HFF-Myc (cell line): ENCODE data around the gene TPSB2.

ENCODE experiments used
- DNase-seq: peaks from one replicate; pipeline ENCODE4 v3.0.0-alpha.2; 2011; ENCODE audit warnings: low read depth; ENCODE audit errors: extremely low read depth
- H3K4me3 ChIP-seq: replicated peaks from 2 replicates; pipeline ENCODE4 v1.5.1; 2011; ENCODE audit warnings: low read depth, mild to moderate bottlenecking, control low read depth, low read length
- TF ChIP-seq, protein P1 (sequence below): IDR thresholded peaks from 2 replicates; pipeline ENCODE4 v1.5.1; 2012; ENCODE audit warnings: mild to moderate bottlenecking, low read depth, low read length, control low read depth; ENCODE audit errors: missing control alignments

Gene TPSB2

GRCh38 chr16:1265090-1265630 lies 35.2 kb upstream of the TPSB2 start:
- H3K4me3 ChIP-seq: no peak overlapping the region
- TF ChIP-seq, protein P1, sequence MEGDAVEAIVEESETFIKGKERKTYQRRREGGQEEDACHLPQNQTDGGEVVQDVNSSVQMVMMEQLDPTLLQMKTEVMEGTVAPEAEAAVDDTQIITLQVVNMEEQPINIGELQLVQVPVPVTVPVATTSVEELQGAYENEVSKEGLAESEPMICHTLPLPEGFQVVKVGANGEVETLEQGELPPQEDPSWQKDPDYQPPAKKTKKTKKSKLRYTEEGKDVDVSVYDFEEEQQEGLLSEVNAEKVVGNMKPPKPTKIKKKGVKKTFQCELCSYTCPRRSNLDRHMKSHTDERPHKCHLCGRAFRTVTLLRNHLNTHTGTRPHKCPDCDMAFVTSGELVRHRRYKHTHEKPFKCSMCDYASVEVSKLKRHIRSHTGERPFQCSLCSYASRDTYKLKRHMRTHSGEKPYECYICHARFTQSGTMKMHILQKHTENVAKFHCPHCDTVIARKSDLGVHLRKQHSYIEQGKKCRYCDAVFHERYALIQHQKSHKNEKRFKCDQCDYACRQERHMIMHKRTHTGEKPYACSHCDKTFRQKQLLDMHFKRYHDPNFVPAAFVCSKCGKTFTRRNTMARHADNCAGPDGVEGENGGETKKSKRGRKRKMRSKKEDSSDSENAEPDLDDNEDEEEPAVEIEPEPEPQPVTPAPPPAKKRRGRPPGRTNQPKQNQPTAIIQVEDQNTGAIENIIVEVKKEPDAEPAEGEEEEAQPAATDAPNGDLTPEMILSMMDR: no peak
- DNase-seq: no peak

DNA sequence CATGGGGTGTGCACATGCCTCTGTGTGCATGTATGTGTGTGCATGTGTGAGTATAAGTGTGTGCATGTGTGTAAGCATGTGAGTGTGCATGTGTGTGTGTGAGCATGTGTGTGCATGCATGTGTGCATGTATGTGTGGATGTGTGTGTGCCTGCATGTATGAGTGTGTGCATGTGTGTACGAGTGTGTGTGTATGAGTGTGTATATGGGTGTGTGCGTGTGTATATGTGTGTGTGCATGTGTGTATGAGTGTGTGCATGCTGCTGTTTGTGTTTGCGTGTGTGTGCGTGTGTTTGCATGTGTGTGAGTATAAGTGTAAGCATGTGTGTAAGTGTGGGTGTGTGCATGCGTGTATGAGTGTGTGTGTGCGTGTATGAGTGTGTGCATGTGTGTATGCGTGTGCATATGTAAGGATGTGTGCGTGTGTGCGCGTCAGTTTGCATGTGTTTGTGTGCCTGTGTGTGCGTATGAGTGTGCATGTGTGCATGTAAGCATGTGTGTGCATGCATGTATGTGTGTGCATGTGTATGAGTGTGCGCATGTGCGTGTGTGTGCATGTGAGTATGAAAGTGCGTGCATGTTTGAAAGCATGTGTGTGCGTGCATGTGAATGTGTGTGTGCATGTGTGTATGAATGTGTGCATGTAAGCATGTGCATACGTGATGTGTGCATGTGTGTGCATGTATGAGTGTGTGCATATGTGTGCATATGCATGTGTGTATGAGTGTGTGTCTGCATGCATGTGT lies 34.5 kb upstream of the TPSB2 start:
- TF ChIP-seq, protein P1: no peak
- no peak overlapping the region for H3K4me3 ChIP-seq

GRCh38 chr16:1263591-1264344 lies 33.8 kb upstream of the TPSB2 start:
- H3K4me3 ChIP-seq: no peak overlapping the region
- no peak for DNase-seq
- TF ChIP-seq, protein P1: no peak

More for the DNA sequence above, 34.5 kb upstream of the TPSB2 start:
- DNase-seq: no peak

GRCh38 chr16:1262846-1263221 lies 32.9 kb upstream of the TPSB2 start:
- no peak for DNase-seq
- TF ChIP-seq, protein P1: no peak
- no peak overlapping the region for H3K4me3 ChIP-seq

DNA sequence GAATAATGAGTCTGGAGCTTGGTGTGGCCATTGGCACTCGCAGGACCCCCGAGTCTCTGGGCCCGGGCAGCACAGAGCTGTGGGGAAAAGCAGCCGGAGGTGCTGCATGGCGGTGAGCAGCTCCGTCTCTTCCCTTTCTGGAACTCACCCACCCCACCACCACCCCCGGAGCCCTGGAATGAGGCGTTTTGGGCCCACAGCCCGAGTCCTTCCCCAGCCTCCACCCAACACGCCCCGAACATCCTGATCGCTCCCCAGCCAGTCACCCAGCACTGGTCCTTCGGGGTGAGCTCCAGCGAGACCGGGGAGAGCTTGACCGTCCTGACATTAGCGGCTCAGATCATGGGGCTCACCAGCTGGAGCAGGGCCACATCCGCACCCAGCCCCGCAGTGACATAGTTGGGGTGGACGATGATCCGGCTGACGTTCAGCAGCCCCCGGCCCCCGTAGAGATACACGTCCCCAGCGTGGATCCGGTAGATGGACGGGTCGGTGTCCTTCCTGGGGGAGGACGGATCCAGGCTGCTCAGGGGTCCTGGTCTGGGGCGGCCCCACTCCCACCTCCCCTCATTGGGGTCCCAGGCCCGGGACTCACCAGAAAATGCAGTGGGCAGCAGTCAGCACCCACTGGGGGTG lies 32.3 kb upstream of the TPSB2 start:
- TF ChIP-seq, protein P1: no peak
- no peak for DNase-seq

DNA sequence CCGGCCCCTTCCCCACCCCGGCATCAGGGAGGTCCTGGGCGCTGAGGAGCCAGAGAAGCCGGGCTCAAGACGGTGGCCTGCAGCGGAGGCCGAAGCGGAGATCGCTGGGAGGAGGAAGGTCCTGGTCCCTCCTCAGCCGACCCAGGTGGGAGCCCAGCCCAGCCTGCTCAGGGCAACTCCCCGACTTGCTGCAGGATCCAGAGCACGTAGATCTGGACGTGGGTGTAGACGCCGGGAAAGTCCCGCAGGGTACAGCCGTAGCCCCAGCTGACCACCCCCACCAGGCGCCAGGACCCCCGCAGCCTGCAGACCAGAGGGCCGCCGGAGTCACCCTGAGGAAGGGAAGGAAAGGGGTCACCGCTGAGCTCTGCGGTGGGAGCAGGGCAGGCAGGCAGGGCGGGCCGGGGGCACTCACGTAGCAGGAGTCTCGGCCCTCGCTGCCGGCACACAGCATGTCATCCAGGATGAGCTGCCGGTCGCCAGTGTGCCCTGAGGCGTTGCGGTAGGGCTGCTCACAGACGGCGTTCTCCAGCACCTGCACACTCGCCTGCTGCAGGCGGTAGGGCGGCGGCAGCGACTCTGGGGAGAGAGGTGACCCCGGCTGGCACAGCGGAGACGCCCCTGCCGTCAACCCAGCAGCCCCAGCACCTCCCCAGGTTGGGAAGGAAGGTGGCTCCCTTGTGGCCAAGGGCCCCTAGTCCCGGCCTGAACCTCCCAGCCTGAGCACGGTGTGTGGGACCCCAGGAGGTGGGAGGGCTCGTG lies 31.3 kb upstream of the TPSB2 start:
- no peak overlapping the region for H3K4me3 ChIP-seq
- TF ChIP-seq, protein P1: no peak
- DNase-seq: no peak

More for the DNA sequence above, 32.3 kb upstream of the TPSB2 start:
- no peak overlapping the region for H3K4me3 ChIP-seq
